HEK293 (cell line): ENCODE results near the gene SLC6A2.

Experiments used
- CTCF ChIA-PET: fragments of 350-600 bp; formaldehyde crosslinking; extraction: SDS; loops from one replicate; lab custom pipeline; 2021; ENCODE audit warnings: antibody characterized with exemption; lab: Yijun Ruan, JAX
- POLR2A ChIA-PET: fragments of 300-600 bp; formaldehyde crosslinking; extraction: SDS; loops from one replicate; lab custom pipeline; 2020; ENCODE audit warnings: antibody characterized with exemption, inconsistent platforms; lab: Yijun Ruan, JAX
- H3K27ac ChIP-seq: fragments of 200-500 bp; sonication (Bioruptor generic); 2 replicates; pipeline ENCODE4 v1.5.1; 2014; ENCODE audit warnings: low read depth, low read length, control low read depth, inconsistent platforms; ENCODE audit errors: extremely low read depth
- H3K36me3 ChIP-seq, 2 experiments: fragments of 200-500 bp in 1 of 2; sonication (Bioruptor generic) in 1 of 2; 1 replicate in 1 of 2; 2 replicates in 1 of 2; pipeline ENCODE4 v1.5.1; 2014 to 2017; ENCODE audit warnings: inconsistent platforms in 2 of 2, low read length in 2 of 2; ENCODE audit not compliant: control insufficient read depth in 2 of 2, insufficient read depth in 1 of 2
- H3K4me1 ChIP-seq: fragments of 200-500 bp; sonication (Bioruptor generic); 2 replicates; pipeline ENCODE4 v1.5.1; 2014; ENCODE audit warnings: mild to moderate bottlenecking, low read length, inconsistent platforms; ENCODE audit not compliant: control insufficient read depth, insufficient read depth
- H3K4me3 ChIP-seq: 2 replicates; pipeline ENCODE4 v1.5.1; 2011; ENCODE audit warnings: low read depth, mild to moderate bottlenecking, control low read depth, low read length, moderate library complexity
- H3K9me3 ChIP-seq: fragments of 200-500 bp; sonication (Bioruptor generic); 2 replicates; pipeline ENCODE4 v1.5.1; 2014; ENCODE audit warnings: low read depth, low read length, inconsistent platforms; ENCODE audit not compliant: control insufficient read depth, insufficient read depth
- FEZF1 ChIP-seq: fragments of 450-650 bp; formaldehyde crosslinking; IDR thresholded peaks from 2 replicates; pipeline ENCODE4 v1.5.1; 2016; ENCODE audit warnings: missing biosample characterization, missing genetic modification characterization
- KLF9 ChIP-seq: fragments of 450-650 bp; formaldehyde crosslinking; IDR thresholded peaks from 2 replicates; pipeline ENCODE4 v1.5.1; 2016; ENCODE audit warnings: missing biosample characterization, missing genetic modification characterization, low read depth
- SCRT1 ChIP-seq: fragments of 450-650 bp; formaldehyde crosslinking; IDR thresholded peaks from 2 replicates; pipeline ENCODE4 v1.5.1; 2016; ENCODE audit warnings: missing biosample characterization, missing genetic modification characterization, borderline replicate concordance
- ZNF114 ChIP-seq: fragments of 450-650 bp; formaldehyde crosslinking; IDR thresholded peaks from 2 replicates; pipeline ENCODE4 v1.5.0; 2017; ENCODE audit warnings: missing biosample characterization, missing genetic modification characterization
- ZNF121 ChIP-seq: fragments of 450-650 bp; formaldehyde crosslinking; IDR thresholded peaks from 2 replicates; pipeline ENCODE4 v1.5.1; 2016; ENCODE audit warnings: missing biosample characterization, missing genetic modification characterization
- ZNF416 ChIP-seq: fragments of 450-650 bp; formaldehyde crosslinking; IDR thresholded peaks from 2 replicates; pipeline ENCODE4 v1.5.1; 2016; ENCODE audit warnings: missing biosample characterization, missing genetic modification characterization
- ZNF423 ChIP-seq: fragments of 450-650 bp; formaldehyde crosslinking; IDR thresholded peaks from 2 replicates; pipeline ENCODE4 v1.5.1; 2016; ENCODE audit warnings: missing biosample characterization, missing genetic modification characterization
- ZNF501 ChIP-seq: fragments of 450-650 bp; formaldehyde crosslinking; IDR thresholded peaks from 2 replicates; pipeline ENCODE4 v1.5.1; 2016; ENCODE audit warnings: missing biosample characterization, missing genetic modification characterization
- ZNF514 ChIP-seq: fragments of 450-650 bp; formaldehyde crosslinking; IDR thresholded peaks from 2 replicates; pipeline ENCODE4 v1.5.1; 2016; ENCODE audit warnings: missing biosample characterization, missing genetic modification characterization
- ZNF548 ChIP-seq: fragments of 450-650 bp; formaldehyde crosslinking; IDR thresholded peaks from 2 replicates; pipeline ENCODE4 v1.5.1; 2016; ENCODE audit warnings: missing biosample characterization, missing genetic modification characterization
- ZNF555 ChIP-seq: fragments of 450-650 bp; formaldehyde crosslinking; conservative IDR thresholded peaks from 2 replicates; pipeline ENCODE4 v1.5.1; 2017; ENCODE audit warnings: missing biosample characterization, mild to moderate bottlenecking, missing genetic modification characterization, inconsistent platforms
- ZNF571 ChIP-seq: fragments of 450-650 bp; formaldehyde crosslinking; IDR thresholded peaks from 2 replicates; pipeline ENCODE4 v1.5.0; 2017; ENCODE audit warnings: missing biosample characterization, missing genetic modification characterization
- ZNF596 ChIP-seq: fragments of 450-650 bp; IDR thresholded peaks from 2 replicates; pipeline ENCODE4 v1.5.0; 2018; ENCODE audit warnings: missing biosample characterization, mild to moderate bottlenecking, missing genetic modification characterization, moderate library complexity
- ZNF629 ChIP-seq: fragments of 450-650 bp; formaldehyde crosslinking; IDR thresholded peaks from 2 replicates; pipeline ENCODE4 v1.5.1; 2017; ENCODE audit warnings: missing biosample characterization, missing genetic modification characterization
- ZNF654 ChIP-seq: fragments of 450-650 bp; formaldehyde crosslinking; IDR thresholded peaks from 2 replicates; pipeline ENCODE4 v1.5.1; 2016; ENCODE audit warnings: low read depth, missing biosample characterization, missing genetic modification characterization
- ZNF658 ChIP-seq: fragments of 450-650 bp; formaldehyde crosslinking; IDR thresholded peaks from 2 replicates; pipeline ENCODE4; 2016; ENCODE audit warnings: missing biosample characterization, missing genetic modification characterization
- ZSCAN16 ChIP-seq: fragments of 450-650 bp; formaldehyde crosslinking; IDR thresholded peaks from 2 replicates; pipeline ENCODE4 v1.5.1; 2016; ENCODE audit warnings: missing biosample characterization, missing genetic modification characterization
- TF ChIP-seq, protein P1 (sequence below): fragments of 450-650 bp; formaldehyde crosslinking; IDR thresholded peaks from 2 replicates; pipeline ENCODE4 v1.5.1; 2016; ENCODE audit warnings: missing biosample characterization, missing genetic modification characterization
- TF ChIP-seq, protein P2 (sequence below): fragments of 450-650 bp; formaldehyde crosslinking; IDR thresholded peaks from 2 replicates; pipeline ENCODE4 v1.5.1; 2016; ENCODE audit warnings: missing biosample characterization, missing genetic modification characterization
- TF ChIP-seq, protein P3 (sequence below): fragments of 450-650 bp; formaldehyde crosslinking; IDR thresholded peaks from 2 replicates; pipeline ENCODE4 v1.5.1; 2016; ENCODE audit warnings: missing biosample characterization, missing genetic modification characterization
- TF ChIP-seq, protein P4 (sequence below): fragments of 450-650 bp; IDR thresholded peaks from 2 replicates; pipeline ENCODE4 v1.5.1; 2018; ENCODE audit warnings: missing biosample characterization, missing genetic modification characterization
- TF ChIP-seq, protein P5 (sequence below): fragments of 450-650 bp; formaldehyde crosslinking; IDR thresholded peaks from 2 replicates; pipeline ENCODE4 v1.5.1; 2016; ENCODE audit warnings: missing biosample characterization, missing genetic modification characterization
- TF ChIP-seq, protein P6 (sequence below): sonication (generic); formaldehyde crosslinking; IDR thresholded peaks from 2 replicates; pipeline ENCODE4 v1.8.1; 2022; ENCODE audit warnings: mild to moderate bottlenecking, moderate library complexity, missing genetic modification reagents

Gene SLC6A2

DNA sequence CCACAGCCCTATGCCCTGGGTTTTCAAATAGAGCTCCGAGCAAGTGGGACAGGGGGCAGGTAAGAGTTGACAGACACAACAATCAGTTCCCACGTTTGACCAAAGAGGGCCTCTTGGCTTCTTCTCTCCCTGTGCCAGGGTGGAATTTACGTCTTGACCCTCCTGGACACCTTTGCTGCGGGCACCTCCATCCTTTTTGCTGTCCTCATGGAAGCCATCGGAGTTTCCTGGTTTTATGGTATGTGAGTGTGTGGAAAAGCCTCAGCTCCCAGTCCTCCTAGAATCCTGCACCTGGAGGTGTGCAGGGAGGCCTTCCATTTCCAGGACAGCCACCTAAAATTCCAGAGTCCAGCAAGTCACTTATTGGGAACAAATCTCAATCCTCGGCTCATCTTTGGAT lies 42.5 kb downstream of the SLC6A2 start (continued):
- TF ChIP-seq, protein P1, sequence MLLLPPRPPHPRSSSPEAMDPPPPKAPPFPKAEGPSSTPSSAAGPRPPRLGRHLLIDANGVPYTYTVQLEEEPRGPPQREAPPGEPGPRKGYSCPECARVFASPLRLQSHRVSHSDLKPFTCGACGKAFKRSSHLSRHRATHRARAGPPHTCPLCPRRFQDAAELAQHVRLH (tag by site-specific recombination), result no peak

DNA sequence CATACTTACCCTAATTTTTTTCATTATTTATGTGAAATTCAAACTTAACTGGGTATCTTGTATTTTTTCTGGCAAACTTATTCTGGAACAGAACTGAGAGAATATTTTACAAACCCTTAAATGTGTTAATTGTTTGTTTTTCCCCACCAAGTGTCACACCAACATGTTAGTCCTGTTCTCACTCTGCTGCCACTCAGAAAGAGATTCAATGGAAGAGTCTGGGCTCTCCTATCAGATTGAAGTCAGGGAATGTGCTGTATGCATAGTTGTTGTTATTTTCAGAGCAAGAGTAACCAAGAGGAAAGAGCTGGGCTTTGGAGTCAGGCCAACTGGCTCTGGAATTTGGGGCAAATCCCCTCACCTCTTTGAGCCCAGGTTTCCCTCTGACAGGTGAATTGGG lies 43.2 kb downstream of the SLC6A2 start:
- no peak overlapping the region for H3K4me3 ChIP-seq
- H3K9me3 ChIP-seq, result no peaks in the 10 kb centered on the region
- TF ChIP-seq ZNF121 (tag by site-specific recombination) (no peak), ZNF629 (tag by site-specific recombination) (no peak), ZNF501 (tag by site-specific recombination) (no peak), KLF9 (tag by site-specific recombination) (no peak), ZNF571 (no peak), ZNF514 (tag by site-specific recombination) (no peak), ZSCAN16 (tag by site-specific recombination) (no peak), ZNF416 (tag by site-specific recombination) (no peak), ZNF658 (tag by site-specific recombination) (no peak)
- TF ChIP-seq, protein P2, sequence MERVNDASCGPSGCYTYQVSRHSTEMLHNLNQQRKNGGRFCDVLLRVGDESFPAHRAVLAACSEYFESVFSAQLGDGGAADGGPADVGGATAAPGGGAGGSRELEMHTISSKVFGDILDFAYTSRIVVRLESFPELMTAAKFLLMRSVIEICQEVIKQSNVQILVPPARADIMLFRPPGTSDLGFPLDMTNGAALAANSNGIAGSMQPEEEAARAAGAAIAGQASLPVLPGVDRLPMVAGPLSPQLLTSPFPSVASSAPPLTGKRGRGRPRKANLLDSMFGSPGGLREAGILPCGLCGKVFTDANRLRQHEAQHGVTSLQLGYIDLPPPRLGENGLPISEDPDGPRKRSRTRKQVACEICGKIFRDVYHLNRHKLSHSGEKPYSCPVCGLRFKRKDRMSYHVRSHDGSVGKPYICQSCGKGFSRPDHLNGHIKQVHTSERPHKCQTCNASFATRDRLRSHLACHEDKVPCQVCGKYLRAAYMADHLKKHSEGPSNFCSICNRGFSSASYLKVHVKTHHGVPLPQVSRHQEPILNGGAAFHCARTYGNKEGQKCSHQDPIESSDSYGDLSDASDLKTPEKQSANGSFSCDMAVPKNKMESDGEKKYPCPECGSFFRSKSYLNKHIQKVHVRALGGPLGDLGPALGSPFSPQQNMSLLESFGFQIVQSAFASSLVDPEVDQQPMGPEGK (tag by site-specific recombination), result no peak
- TF ChIP-seq, protein P3, sequence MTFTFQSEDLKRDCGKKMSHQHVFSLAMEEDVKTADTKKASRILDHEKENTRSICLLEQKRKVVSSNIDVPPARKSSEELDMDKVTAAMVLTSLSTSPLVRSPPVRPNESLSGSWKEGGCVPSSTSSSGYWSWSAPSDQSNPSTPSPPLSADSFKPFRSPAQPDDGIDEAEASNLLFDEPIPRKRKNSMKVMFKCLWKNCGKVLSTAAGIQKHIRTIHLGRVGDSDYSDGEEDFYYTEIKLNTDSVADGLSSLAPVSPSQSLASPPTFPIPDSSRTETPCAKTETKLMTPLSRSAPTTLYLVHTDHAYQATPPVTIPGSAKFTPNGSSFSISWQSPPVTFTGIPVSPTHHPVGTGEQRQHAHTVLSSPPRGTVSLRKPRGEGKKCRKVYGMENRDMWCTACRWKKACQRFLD (tag by site-specific recombination), result no peak
- no peaks in the 10 kb centered on the region for H3K4me1 ChIP-seq
- no peaks in the 10 kb centered on the region for H3K36me3 ChIP-seq
- ChIA-PET CTCF (interaction anchor here (17.4 kb wide), 1 partner anchor 230 kb away, joined by 407 read pairs; no protein-coding TSS in a partner anchor), POLR2A (no interaction called here)
- H3K27ac ChIP-seq, result no peak overlapping the region

DNA sequence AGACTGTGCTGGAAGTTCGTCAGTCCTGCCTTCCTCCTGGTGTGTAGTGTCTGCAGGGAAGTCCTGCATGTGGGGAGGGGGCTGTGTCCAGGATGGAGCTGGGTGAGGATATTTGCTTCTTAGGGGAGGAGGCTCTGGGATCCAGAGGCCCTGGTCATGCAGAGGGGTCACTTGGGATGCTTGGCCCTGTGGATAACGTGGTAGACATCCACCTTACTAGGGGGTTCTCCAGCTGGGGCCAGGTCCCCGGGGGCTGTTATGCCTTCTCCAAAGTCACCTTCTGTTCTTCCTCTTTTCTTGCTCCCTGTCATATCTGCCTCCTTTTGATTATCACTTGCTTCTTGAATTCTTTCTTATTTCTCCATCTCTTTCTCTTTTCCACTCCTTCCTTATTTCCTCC lies 43.8 kb downstream of the SLC6A2 start:
- Histone ChIP-seq H3K27ac (no peak overlapping the region), H3K4me1 (no peaks in the 10 kb centered on the region), H3K9me3 (no peaks in the 10 kb centered on the region), H3K36me3 (no peaks in the 10 kb centered on the region), H3K4me3 (no peak overlapping the region)
- POLR2A ChIA-PET, result no interaction called here
- CTCF ChIA-PET, result interaction anchor here (17.4 kb wide), 1 partner anchor 231 kb away, joined by 407 read pairs; no protein-coding TSS in a partner anchor
- TF ChIP-seq ZNF114 (tag by site-specific recombination) (no peak), ZNF548 (tag by site-specific recombination) (no peak), ZNF423 (no peak), ZNF596 (no peak), ZNF555 (no peak), FEZF1 (no peak), SCRT1 (no peak), ZNF654 (no peak)
- TF ChIP-seq, protein P4, sequence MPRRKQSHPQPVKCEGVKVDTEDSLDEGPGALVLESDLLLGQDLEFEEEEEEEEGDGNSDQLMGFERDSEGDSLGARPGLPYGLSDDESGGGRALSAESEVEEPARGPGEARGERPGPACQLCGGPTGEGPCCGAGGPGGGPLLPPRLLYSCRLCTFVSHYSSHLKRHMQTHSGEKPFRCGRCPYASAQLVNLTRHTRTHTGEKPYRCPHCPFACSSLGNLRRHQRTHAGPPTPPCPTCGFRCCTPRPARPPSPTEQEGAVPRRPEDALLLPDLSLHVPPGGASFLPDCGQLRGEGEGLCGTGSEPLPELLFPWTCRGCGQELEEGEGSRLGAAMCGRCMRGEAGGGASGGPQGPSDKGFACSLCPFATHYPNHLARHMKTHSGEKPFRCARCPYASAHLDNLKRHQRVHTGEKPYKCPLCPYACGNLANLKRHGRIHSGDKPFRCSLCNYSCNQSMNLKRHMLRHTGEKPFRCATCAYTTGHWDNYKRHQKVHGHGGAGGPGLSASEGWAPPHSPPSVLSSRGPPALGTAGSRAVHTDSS (tag by site-specific recombination), result no peak
- TF ChIP-seq, protein P5, sequence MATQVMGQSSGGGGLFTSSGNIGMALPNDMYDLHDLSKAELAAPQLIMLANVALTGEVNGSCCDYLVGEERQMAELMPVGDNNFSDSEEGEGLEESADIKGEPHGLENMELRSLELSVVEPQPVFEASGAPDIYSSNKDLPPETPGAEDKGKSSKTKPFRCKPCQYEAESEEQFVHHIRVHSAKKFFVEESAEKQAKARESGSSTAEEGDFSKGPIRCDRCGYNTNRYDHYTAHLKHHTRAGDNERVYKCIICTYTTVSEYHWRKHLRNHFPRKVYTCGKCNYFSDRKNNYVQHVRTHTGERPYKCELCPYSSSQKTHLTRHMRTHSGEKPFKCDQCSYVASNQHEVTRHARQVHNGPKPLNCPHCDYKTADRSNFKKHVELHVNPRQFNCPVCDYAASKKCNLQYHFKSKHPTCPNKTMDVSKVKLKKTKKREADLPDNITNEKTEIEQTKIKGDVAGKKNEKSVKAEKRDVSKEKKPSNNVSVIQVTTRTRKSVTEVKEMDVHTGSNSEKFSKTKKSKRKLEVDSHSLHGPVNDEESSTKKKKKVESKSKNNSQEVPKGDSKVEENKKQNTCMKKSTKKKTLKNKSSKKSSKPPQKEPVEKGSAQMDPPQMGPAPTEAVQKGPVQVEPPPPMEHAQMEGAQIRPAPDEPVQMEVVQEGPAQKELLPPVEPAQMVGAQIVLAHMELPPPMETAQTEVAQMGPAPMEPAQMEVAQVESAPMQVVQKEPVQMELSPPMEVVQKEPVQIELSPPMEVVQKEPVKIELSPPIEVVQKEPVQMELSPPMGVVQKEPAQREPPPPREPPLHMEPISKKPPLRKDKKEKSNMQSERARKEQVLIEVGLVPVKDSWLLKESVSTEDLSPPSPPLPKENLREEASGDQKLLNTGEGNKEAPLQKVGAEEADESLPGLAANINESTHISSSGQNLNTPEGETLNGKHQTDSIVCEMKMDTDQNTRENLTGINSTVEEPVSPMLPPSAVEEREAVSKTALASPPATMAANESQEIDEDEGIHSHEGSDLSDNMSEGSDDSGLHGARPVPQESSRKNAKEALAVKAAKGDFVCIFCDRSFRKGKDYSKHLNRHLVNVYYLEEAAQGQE, result no peak
- TF ChIP-seq, protein P6, sequence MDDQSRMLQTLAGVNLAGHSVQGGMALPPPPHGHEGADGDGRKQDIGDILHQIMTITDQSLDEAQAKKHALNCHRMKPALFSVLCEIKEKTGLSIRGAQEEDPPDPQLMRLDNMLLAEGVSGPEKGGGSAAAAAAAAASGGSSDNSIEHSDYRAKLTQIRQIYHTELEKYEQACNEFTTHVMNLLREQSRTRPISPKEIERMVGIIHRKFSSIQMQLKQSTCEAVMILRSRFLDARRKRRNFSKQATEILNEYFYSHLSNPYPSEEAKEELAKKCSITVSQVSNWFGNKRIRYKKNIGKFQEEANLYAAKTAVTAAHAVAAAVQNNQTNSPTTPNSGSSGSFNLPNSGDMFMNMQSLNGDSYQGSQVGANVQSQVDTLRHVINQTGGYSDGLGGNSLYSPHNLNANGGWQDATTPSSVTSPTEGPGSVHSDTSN, result no peak
